Measurements from ENCODE around the gene SORCS3. TPM values are rescaled to one million over a fixed set of nuclear protein-coding genes. Genes with fewer than 3 reads are reported as not detected.

The SORCS3 gene
- total RNA-seq, 1 experiment from 2014 or later = not detected

- Histone ChIP-seq H3K27me3 (ENCODE audit: control insufficient read depth, insufficient read depth, low read length) (no peaks in the 10 kb centered on the region), H3K4me1 (ENCODE audit: control insufficient read depth, insufficient read depth, low read length) (no peaks in the 10 kb centered on the region), H3K9me3 (ENCODE audit: control insufficient read depth, insufficient read depth, low read depth, low read length) (no peaks in the 10 kb centered on the region), H3K27ac (ENCODE audit: low read length) (no peak overlapping the region), H3K36me3 (ENCODE audit: control insufficient read depth, insufficient read depth, low read length) (no peaks in the 10 kb centered on the region), H3K4me3 (ENCODE audit: low read depth in 2 of 2, low read length in 2 of 2) (no peak overlapping the region)
- in situ Hi-C loops (cut with HindIII; ENCODE audit: low pct_unique_long_range_greater_than_20kb, low sequenced_read_pairs) = no loop called here
- no peak for ATAC-seq
- intact Hi-C loops (cut with micrococcal nuclease; ENCODE audit: unreplicated experiment) = no loop called here
- POLR2A ChIA-PET = no interaction called here
- TF ChIP-seq, protein P1, sequence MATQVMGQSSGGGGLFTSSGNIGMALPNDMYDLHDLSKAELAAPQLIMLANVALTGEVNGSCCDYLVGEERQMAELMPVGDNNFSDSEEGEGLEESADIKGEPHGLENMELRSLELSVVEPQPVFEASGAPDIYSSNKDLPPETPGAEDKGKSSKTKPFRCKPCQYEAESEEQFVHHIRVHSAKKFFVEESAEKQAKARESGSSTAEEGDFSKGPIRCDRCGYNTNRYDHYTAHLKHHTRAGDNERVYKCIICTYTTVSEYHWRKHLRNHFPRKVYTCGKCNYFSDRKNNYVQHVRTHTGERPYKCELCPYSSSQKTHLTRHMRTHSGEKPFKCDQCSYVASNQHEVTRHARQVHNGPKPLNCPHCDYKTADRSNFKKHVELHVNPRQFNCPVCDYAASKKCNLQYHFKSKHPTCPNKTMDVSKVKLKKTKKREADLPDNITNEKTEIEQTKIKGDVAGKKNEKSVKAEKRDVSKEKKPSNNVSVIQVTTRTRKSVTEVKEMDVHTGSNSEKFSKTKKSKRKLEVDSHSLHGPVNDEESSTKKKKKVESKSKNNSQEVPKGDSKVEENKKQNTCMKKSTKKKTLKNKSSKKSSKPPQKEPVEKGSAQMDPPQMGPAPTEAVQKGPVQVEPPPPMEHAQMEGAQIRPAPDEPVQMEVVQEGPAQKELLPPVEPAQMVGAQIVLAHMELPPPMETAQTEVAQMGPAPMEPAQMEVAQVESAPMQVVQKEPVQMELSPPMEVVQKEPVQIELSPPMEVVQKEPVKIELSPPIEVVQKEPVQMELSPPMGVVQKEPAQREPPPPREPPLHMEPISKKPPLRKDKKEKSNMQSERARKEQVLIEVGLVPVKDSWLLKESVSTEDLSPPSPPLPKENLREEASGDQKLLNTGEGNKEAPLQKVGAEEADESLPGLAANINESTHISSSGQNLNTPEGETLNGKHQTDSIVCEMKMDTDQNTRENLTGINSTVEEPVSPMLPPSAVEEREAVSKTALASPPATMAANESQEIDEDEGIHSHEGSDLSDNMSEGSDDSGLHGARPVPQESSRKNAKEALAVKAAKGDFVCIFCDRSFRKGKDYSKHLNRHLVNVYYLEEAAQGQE (IDR thresholded peaks at IDR 0.05; ENCODE audit: insufficient read depth in 1 of 2, low read depth in 2 of 2, low read length in 1 of 2) = no peak
- no peak for TF ChIP-seq CTCF (IDR thresholded peaks at IDR 0.05)
- TF ChIP-seq POLR2AphosphoS5 (IDR thresholded peaks at IDR 0.05; ENCODE audit: low read depth, low read length) = no peak
- no peak for TF ChIP-seq SIN3A (IDR thresholded peaks at IDR 0.05; ENCODE audit: borderline replicate concordance, insufficient read depth, low read depth, low read length)
- no peak for TF ChIP-seq TCF7L2 (IDR thresholded peaks at IDR 0.05; ENCODE audit: low read depth, low read length)
- BruUV-seq (replicated peaks) = no TSS peak
- DNase-seq (ENCODE audit: low read depth, low spot score) = no peak
- CTCF ChIA-PET = no interaction called here
Measured at GRCh38 chr10:105187243-105187642, 546.2 kb downstream of the SORCS3 start.

DNA sequence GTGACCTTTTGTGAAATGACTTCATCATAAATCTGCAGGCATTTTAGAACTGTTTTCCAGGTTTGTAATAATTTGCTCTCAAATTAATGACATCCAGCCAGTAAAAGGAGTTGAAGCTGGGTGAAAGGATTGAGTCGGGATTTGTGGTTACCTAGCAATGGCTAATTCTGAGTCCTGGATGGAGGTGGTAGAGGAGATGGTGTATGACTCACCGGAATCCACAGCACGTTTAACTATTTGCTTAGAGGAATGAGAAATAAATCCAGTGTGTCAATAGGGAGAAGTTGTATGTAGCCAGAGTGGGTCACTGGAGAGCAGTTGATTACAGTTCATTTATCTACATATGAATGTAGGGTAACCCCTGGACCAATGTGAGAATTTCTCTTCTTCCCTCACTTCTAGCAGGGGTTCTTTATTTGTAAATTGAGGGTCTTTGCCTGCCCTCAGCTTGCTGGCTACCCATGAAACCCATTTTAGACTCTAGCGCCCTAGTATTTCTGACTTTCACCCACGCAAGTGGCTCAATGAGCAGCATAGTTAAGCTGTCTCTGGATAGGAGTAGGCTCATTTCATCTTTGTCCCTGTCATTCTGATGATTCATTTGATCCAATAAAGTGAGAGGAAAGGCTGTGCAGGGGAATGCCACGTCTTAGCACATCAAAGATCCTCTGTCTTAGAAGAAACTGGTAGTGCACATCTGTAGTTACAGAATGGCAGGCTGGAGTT, 547.8 kb downstream of the SORCS3 start:
- intact Hi-C loops (cut with micrococcal nuclease; ENCODE audit: unreplicated experiment) = no loop called here

More for the DNA sequence above, 547.8 kb downstream of the SORCS3 start:
- Histone ChIP-seq H3K9me3 (ENCODE audit: control insufficient read depth, insufficient read depth, low read depth, low read length) (no peaks in the 10 kb centered on the region), H3K36me3 (ENCODE audit: control insufficient read depth, insufficient read depth, low read length) (no peaks in the 10 kb centered on the region), H3K4me3 (ENCODE audit: low read depth in 2 of 2, low read length in 2 of 2) (no peak overlapping the region), H3K4me1 (ENCODE audit: control insufficient read depth, insufficient read depth, low read length) (no peaks in the 10 kb centered on the region), H3K27me3 (ENCODE audit: control insufficient read depth, insufficient read depth, low read length) (no peaks in the 10 kb centered on the region), H3K27ac (ENCODE audit: low read length) (no peak overlapping the region)
- in situ Hi-C loops (cut with HindIII; ENCODE audit: low pct_unique_long_range_greater_than_20kb, low sequenced_read_pairs) = no loop called here
- no peak for ATAC-seq
- ChIA-PET POLR2A (no interaction called here), CTCF (no interaction called here)
- DNase-seq (ENCODE audit: low read depth, low spot score) = no peak
- BruUV-seq (replicated peaks) = no TSS peak
- TF ChIP-seq SIN3A (IDR thresholded peaks at IDR 0.05; ENCODE audit: borderline replicate concordance, insufficient read depth, low read depth, low read length) (no peak), POLR2AphosphoS5 (IDR thresholded peaks at IDR 0.05; ENCODE audit: low read depth, low read length) (no peak), CTCF (IDR thresholded peaks at IDR 0.05) (no peak), TCF7L2 (IDR thresholded peaks at IDR 0.05; ENCODE audit: low read depth, low read length) (no peak)
- TF ChIP-seq, protein P1 (IDR thresholded peaks at IDR 0.05; ENCODE audit: insufficient read depth in 1 of 2, low read depth in 2 of 2, low read length in 1 of 2) = no peak
